ENCODE results near the gene CLEC16A.

CLEC16A gene

GRCh38 chr16:11072420-11073153, 128.2 kb downstream of the CLEC16A start:
- DNase-seq (ENCODE audit: low read depth, low spot score): no peak
- POLR2A ChIA-PET: no interaction called here
- CTCF ChIA-PET: no interaction called here
- TF ChIP-seq CTCF (IDR thresholded peaks at IDR 0.05; ENCODE audit: insufficient read depth, low read length, missing control alignments): no peak
- no peak overlapping the region for H3K4me3 ChIP-seq (ENCODE audit: low read depth, low read length)

DNA sequence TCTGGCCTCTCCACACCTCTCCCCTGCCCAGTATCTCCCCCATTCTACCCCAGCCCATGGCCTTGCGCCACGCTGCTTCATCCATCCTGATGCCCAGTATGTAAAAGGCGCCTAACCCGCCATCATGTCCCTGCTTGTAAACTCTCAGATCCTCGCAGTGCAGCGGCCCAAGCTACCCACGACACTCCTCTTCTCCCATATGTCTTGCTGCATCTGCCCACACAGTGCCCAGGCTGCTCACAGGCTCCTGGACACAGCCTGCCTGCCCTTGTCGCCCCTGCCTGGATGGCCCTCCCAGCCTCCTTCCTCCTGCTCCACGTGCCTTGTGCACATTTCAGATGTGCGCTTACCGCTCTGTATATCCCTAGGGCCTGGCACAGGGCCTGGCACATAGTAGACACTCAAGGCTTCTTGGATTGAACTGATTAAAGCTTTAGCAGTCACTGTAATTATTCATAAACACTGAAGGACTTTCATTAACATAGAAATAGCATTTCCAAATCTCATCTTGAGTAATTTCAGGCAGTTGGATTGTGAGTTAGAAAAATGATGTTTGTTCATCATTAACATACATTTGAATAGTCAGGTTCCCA, 129.1 kb downstream of the CLEC16A start:
- no peak for TF ChIP-seq CTCF (IDR thresholded peaks at IDR 0.05; ENCODE audit: insufficient read depth, low read length, missing control alignments)
- ChIA-PET POLR2A (no interaction called here), CTCF (no interaction called here)
- no peak overlapping the region for H3K4me3 ChIP-seq (ENCODE audit: low read depth, low read length)
- DNase-seq (ENCODE audit: low read depth, low spot score): no peak

- ChIA-PET POLR2A (no interaction called here), CTCF (no interaction called here)
- DNase-seq (ENCODE audit: low read depth, low spot score): no peak
- H3K4me3 ChIP-seq (ENCODE audit: low read depth, low read length): no peak overlapping the region
- TF ChIP-seq CTCF (IDR thresholded peaks at IDR 0.05; ENCODE audit: insufficient read depth, low read length, missing control alignments): no peak
Measured at GRCh38 chr16:11074131-11074530, 129.8 kb downstream of the CLEC16A start.

DNA sequence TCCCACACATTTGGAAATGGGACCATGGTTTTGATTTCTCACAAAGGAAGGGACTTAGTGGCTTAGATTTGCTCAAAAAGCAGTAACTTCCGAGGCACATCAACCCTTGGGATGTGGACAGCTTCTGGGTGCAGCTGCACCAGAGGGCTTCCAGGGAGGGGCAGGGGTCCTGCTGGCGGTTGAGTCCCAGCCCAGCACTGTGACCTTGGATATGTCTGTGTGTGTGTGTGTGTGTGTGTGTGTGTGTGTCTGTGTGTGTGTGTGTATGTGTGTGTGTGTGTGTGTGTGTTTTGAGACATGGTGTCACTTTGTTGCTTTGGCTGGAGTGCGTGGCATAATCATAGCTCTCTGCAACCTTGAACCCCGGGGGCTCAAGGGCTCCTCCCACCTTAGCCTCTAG, 130.8 kb downstream of the CLEC16A start:
- H3K4me3 ChIP-seq (ENCODE audit: low read depth, low read length): no peak overlapping the region
- no peak for DNase-seq (ENCODE audit: low read depth, low spot score)
- ChIA-PET POLR2A (interaction anchor here (0.6 to 0.9 kb wide), 2 partner anchors 93 to 181 kb away, joined by 3 read pairs; partner anchors contain the start of gene SOCS1), CTCF (interaction anchor here (1.1 to 1.6 kb wide), 3 partner anchors 10 to 107 kb away, joined by 3 to 6 read pairs (median 3); no protein-coding TSS in a partner anchor)
- TF ChIP-seq CTCF (IDR thresholded peaks at IDR 0.05; ENCODE audit: insufficient read depth, low read length, missing control alignments): no peak

- CTCF ChIA-PET: interaction anchor here (1.1 to 1.6 kb wide), 4 partner anchors 11 to 113 kb away, joined by 3 to 6 read pairs (median 3); no protein-coding TSS in a partner anchor
- H3K4me3 ChIP-seq (ENCODE audit: low read depth, low read length): no peak overlapping the region
- no peak for DNase-seq (ENCODE audit: low read depth, low spot score)
- no peak for TF ChIP-seq CTCF (IDR thresholded peaks at IDR 0.05; ENCODE audit: insufficient read depth, low read length, missing control alignments)
- POLR2A ChIA-PET: interaction anchor here (0.9 kb wide), 1 partner anchor 180 kb away, joined by 3 read pairs; the partner anchor contains the start of gene SOCS1
Measured at GRCh38 chr16:11076259-11077018, 132.1 kb downstream of the CLEC16A start.
